IMR-90 (cell line): ENCODE data around the gene PHB1. TPM values are rescaled to one million over a fixed set of nuclear protein-coding genes. Genes with fewer than 3 reads are reported as not detected.

ENCODE experiments used
- ATAC-seq: fragments of 200-7000 bp; cut with Tn5 transposase; 2 replicates; pipeline ENCODE4 v1.9.1; 2020; ENCODE audit warnings: low read depth, mild to moderate bottlenecking, moderate library complexity
- BruUV-seq: library from RNA; stranded (reverse); fragments of 400-500 nt; replicated peaks from 2 replicates; lab custom pipeline; 2021; lab: Mats Ljungman, UMichigan
- CTCF ChIA-PET: fragments of 300-600 bp; formaldehyde crosslinking; extraction: SDS; loops from one replicate; lab custom pipeline; 2021; ENCODE audit warnings: antibody characterized with exemption; lab: Yijun Ruan, JAX
- POLR2A ChIA-PET: fragments of 300-600 bp; sonication (Branson Sonifier 250); formaldehyde crosslinking; loops from one replicate; lab custom pipeline; 2022; ENCODE audit warnings: antibody characterized with exemption; ENCODE audit not compliant: unreplicated experiment; lab: Charles Lee
- DNase-seq: peaks from one replicate; pipeline ENCODE4 v3.0.0; 2013
- H2AFZ ChIP-seq: replicated peaks from 2 replicates; pipeline ENCODE3; 2013; ENCODE audit warnings: low read length, mild to moderate bottlenecking; ENCODE audit not compliant: poor library complexity
- H2AK5ac ChIP-seq: 2 replicates; pipeline ENCODE4 v1.6.1; 2013; ENCODE audit warnings: low read depth, low read length, inconsistent platforms
- H2AK9ac ChIP-seq: replicated peaks from 2 replicates; pipeline ENCODE3; 2013; ENCODE audit warnings: mild to moderate bottlenecking, low read depth, low read length, moderate library complexity; ENCODE audit not compliant: poor library complexity
- H2BK120ac ChIP-seq: 2 replicates; pipeline ENCODE4 v1.6.1; 2013; ENCODE audit warnings: low read depth, low read length, inconsistent platforms
- H2BK15ac ChIP-seq: 3 replicates; pipeline ENCODE4 v1.6.1; 2013; ENCODE audit warnings: low read depth, low read length, inconsistent platforms
- H2BK20ac ChIP-seq: 2 replicates; pipeline ENCODE4 v1.6.1; 2013; ENCODE audit warnings: low read depth, mild to moderate bottlenecking, inconsistent platforms, low read length, moderate library complexity
- H2BK5ac ChIP-seq: 2 replicates; pipeline ENCODE4 v1.6.1; 2013; ENCODE audit warnings: mild to moderate bottlenecking, low read depth, low read length, inconsistent platforms; ENCODE audit not compliant: poor library complexity, severe bottlenecking
- H3K14ac ChIP-seq: replicated peaks from 2 replicates; pipeline ENCODE4 v1.6.1; 2013; ENCODE audit warnings: low read depth, low read length, inconsistent platforms
- H3K18ac ChIP-seq: 2 replicates; pipeline ENCODE4 v1.6.1; 2013; ENCODE audit warnings: low read depth, low read length, control low read depth
- H3K23ac ChIP-seq: 2 replicates; pipeline ENCODE4 v1.6.1; 2013; ENCODE audit warnings: low read depth, low read length, inconsistent platforms
- H3K27ac ChIP-seq: 2 replicates; pipeline ENCODE4 v1.5.1; 2013; ENCODE audit warnings: mild to moderate bottlenecking, control low read depth, low read length; ENCODE audit not compliant: insufficient read depth
- H3K27me3 ChIP-seq: 2 replicates; pipeline ENCODE4 v1.6.1; 2013; ENCODE audit warnings: low read length; ENCODE audit not compliant: control insufficient read depth, insufficient read depth
- H3K36me3 ChIP-seq: 2 replicates; pipeline ENCODE4 v1.6.1; 2013; ENCODE audit warnings: low read length, mixed read lengths; ENCODE audit not compliant: control insufficient read depth, insufficient read depth
- H3K4ac ChIP-seq: 2 replicates; pipeline ENCODE4 v1.6.1; 2013; ENCODE audit warnings: low read depth, low read length, inconsistent platforms
- H3K4me1 ChIP-seq: 2 replicates; pipeline ENCODE4 v1.6.1; 2013; ENCODE audit warnings: low read length, mixed read lengths; ENCODE audit not compliant: control insufficient read depth, insufficient read depth
- H3K4me2 ChIP-seq: 2 replicates; pipeline ENCODE4 v1.6.1; 2013; ENCODE audit warnings: low read depth, mild to moderate bottlenecking, control low read depth, low read length, moderate library complexity
- H3K4me3 ChIP-seq: 2 replicates; pipeline ENCODE4 v1.5.1; 2013; ENCODE audit warnings: low read depth, mild to moderate bottlenecking, control low read depth, low read length, moderate library complexity; ENCODE audit not compliant: insufficient read depth
- H3K56ac ChIP-seq: 2 replicates; pipeline ENCODE4 v1.6.1; 2013; ENCODE audit warnings: low read length, inconsistent platforms; ENCODE audit not compliant: insufficient read depth; ENCODE audit errors: extremely low read depth
- H3K79me1 ChIP-seq, 2 experiments: 2 replicates each; pipeline ENCODE4 v1.6.1; 2013; ENCODE audit warnings: low read length in 2 of 2, inconsistent platforms in 1 of 2, low read depth in 1 of 2
- H3K9ac ChIP-seq: 2 replicates; pipeline ENCODE4 v1.6.1; 2013; ENCODE audit warnings: low read depth, low read length, control low read depth
- H3K9me1 ChIP-seq: 2 replicates; pipeline ENCODE4 v1.6.1; 2013; ENCODE audit warnings: low read length, inconsistent platforms; ENCODE audit not compliant: insufficient read depth
- H3K9me3 ChIP-seq: 2 replicates; pipeline ENCODE4 v1.6.1; 2013; ENCODE audit warnings: low read length; ENCODE audit not compliant: control insufficient read depth, insufficient read depth
- H4K20me1 ChIP-seq: 2 replicates; pipeline ENCODE4 v1.6.1; 2013; ENCODE audit warnings: low read length, inconsistent platforms; ENCODE audit not compliant: insufficient read depth
- H4K5ac ChIP-seq: 2 replicates; pipeline ENCODE4 v1.6.1; 2013; ENCODE audit warnings: mild to moderate bottlenecking, low read depth, low read length, control low read depth
- H4K8ac ChIP-seq, 2 experiments: 2 replicates each; pipeline ENCODE4 v1.6.1; 2013; ENCODE audit warnings: low read depth in 2 of 2, low read length in 2 of 2, control low read depth in 1 of 2, inconsistent platforms in 1 of 2
- H4K91ac ChIP-seq: 2 replicates; pipeline ENCODE4 v1.6.1; 2013; ENCODE audit warnings: low read depth, low read length, inconsistent platforms; ENCODE audit not compliant: insufficient read depth
- BHLHE40 ChIP-seq: fragments of 150-350 bp; IDR thresholded peaks from 2 replicates; pipeline ENCODE4 v1.6.1; 2016; ENCODE audit warnings: mild to moderate bottlenecking, low read depth, low read length
- CEBPB ChIP-seq: IDR thresholded peaks from 2 replicates; pipeline ENCODE4 v1.6.1; 2012; ENCODE audit warnings: low read depth, low read length, improper control_type of control experiment
- CHD1 ChIP-seq: IDR thresholded peaks from 2 replicates; pipeline ENCODE4 v1.6.1; 2012; ENCODE audit warnings: low read depth, low read length, improper control_type of control experiment
- CTCF ChIP-seq: conservative IDR thresholded peaks from 2 replicates; pipeline ENCODE4 v1.5.1; 2012; ENCODE audit warnings: mild to moderate bottlenecking, low read depth, low read length, improper control_type of control experiment
- ELK1 ChIP-seq: fragments of 150-350 bp; IDR thresholded peaks from 2 replicates; pipeline ENCODE4 v1.6.1; 2016; ENCODE audit warnings: low read depth, mild to moderate bottlenecking, low read length, moderate library complexity, borderline replicate concordance
- FOS ChIP-seq: fragments of 150-350 bp; IDR thresholded peaks from 2 replicates; pipeline ENCODE4 v1.6.1; 2016; ENCODE audit warnings: low read depth, low read length
- MAFK ChIP-seq: IDR thresholded peaks from 2 replicates; pipeline ENCODE4 v1.6.1; 2012; ENCODE audit warnings: low read depth, low read length, improper control_type of control experiment
- MAZ ChIP-seq: IDR thresholded peaks from 2 replicates; pipeline ENCODE4 v1.6.1; 2012; ENCODE audit warnings: low read depth, mild to moderate bottlenecking, low read length, improper control_type of control experiment, moderate library complexity, borderline replicate concordance
- MXI1 ChIP-seq: IDR thresholded peaks from 2 replicates; pipeline ENCODE4 v1.6.1; 2012; ENCODE audit warnings: low read depth, mild to moderate bottlenecking, low read length, moderate library complexity, borderline replicate concordance
- NFE2L2 ChIP-seq: fragments of 150-350 bp; IDR thresholded peaks from 2 replicates; pipeline ENCODE4 v1.6.1; 2016; ENCODE audit warnings: low read depth, mild to moderate bottlenecking, low read length
- POLR2A ChIP-seq: IDR thresholded peaks from 2 replicates; pipeline ENCODE4 v1.6.1; 2012; ENCODE audit warnings: mild to moderate bottlenecking, low read depth, low read length
- RAD21 ChIP-seq: IDR thresholded peaks from 2 replicates; pipeline ENCODE4 v1.6.1; 2012; ENCODE audit warnings: low read length, improper control_type of control experiment
- RCOR1 ChIP-seq: IDR thresholded peaks from 2 replicates; pipeline ENCODE4 v1.6.1; 2012; ENCODE audit warnings: mild to moderate bottlenecking, low read length, improper control_type of control experiment; ENCODE audit not compliant: insufficient replicate concordance
- RFX5 ChIP-seq: IDR thresholded peaks from 2 replicates; pipeline ENCODE4 v1.8.0; 2012; ENCODE audit warnings: low read depth, mild to moderate bottlenecking, low read length, moderate library complexity
- SMC3 ChIP-seq: fragments of 150-350 bp; IDR thresholded peaks from 2 replicates; pipeline ENCODE4 v1.6.1; 2016; ENCODE audit warnings: low read depth, mild to moderate bottlenecking, antibody characterized with exemption, low read length, moderate library complexity
- WGBS, 2 experiments: methylation state at CpG; one replicate each; pipeline versions ENCODE4 v1.1.5 to v1.1.7; 2013; ENCODE audit warnings: missing lambda C conversion rate in 2 of 2; ENCODE audit not compliant: insufficient read length in 1 of 2; ENCODE audit errors: extremely low coverage in 2 of 2; 5-methylcytosine and 5-hydroxymethylcytosine counted together
- dilution Hi-C: fragments of 300-500 bp; cut with HindIII; formaldehyde crosslinking; loops from one replicate; pipeline ENCODE4 v1.14.3; 2018; ENCODE audit warnings: low sequenced_read_pairs; ENCODE audit not compliant: unreplicated experiment
- in situ Hi-C: fragments of 300-500 bp; cut with MboI; formaldehyde crosslinking; loops from 3 replicates; pipeline ENCODE4 v1.14.3; 2019; ENCODE audit warnings: low sequenced_read_pairs, inconsistent platforms, mixed read lengths
- intact Hi-C: fragments of 100-400 bp; cut with micrococcal nuclease; formaldehyde crosslinking; loops from 2 replicates; pipeline ENCODE4 v1.10.0; 2022
- polyA plus RNA-seq, 3 experiments: library from polyadenylated mRNA; depleted of rRNA; stranded (reverse); fragments of >200 nt; gene quantifications; 2 replicates each; pipeline ENCODE4 v1.2.3, GENCODE V29; 2012; ENCODE audit warnings: low replicate concordance in 1 of 3
- total RNA-seq: library from RNA; depleted of rRNA; stranded (reverse); fragments of >200 nt; gene quantifications from 2 replicates; pipeline ENCODE4 v1.2.3, GENCODE V29; 2012

The PHB1 gene
- total and polyA plus RNA-seq, 2 of the 4 experiments (the other 2 are of a cell fraction), result 283 to 294 TPM

- CTCF ChIA-PET, result no interaction called here
Observed at GRCh38 chr17:49459401-49459984, 44.8 kb upstream of the PHB1 start.

More at GRCh38 chr17:49459401-49459984, 44.8 kb upstream of the PHB1 start:
- Histone ChIP-seq H4K5ac (no peak overlapping the region), H4K20me1 (no peaks in the 10 kb centered on the region), H4K8ac (no peak overlapping the region), H3K36me3 (no peaks in the 10 kb centered on the region), H3K4me1 (peaks cover 4% of the 10 kb centered on the region; the same call in 1 of the 2 replicates), H4K91ac (no peak overlapping the region), H2AK9ac (no peak overlapping the region), H3K56ac (no peak overlapping the region), H3K4me3 (no peak overlapping the region), H2BK20ac (no peak overlapping the region), H3K9me1 (no peaks in the 10 kb centered on the region; the same call in 1 of the 2 replicates), H3K23ac (no peak overlapping the region), H3K14ac (no peak overlapping the region), H2BK15ac (no peak overlapping the region), H2AFZ (no peak overlapping the region), H3K9ac (no peak overlapping the region), H3K4ac (no peak overlapping the region), H2BK5ac (no peak overlapping the region), H3K9me3 (peaks cover 10% of the 10 kb centered on the region), H3K4me2 (no peak overlapping the region), H2BK120ac (no peak overlapping the region), H3K27me3 (peaks cover 61% of the 10 kb centered on the region), H3K18ac (no peak overlapping the region), H3K27ac (no peak overlapping the region), H2AK5ac (no peak overlapping the region), H3K79me1 (no peaks in the 10 kb centered on the region)
- intact Hi-C loops (no loop called here), dilution Hi-C loops (no loop called here), in situ Hi-C loops (no loop called here)
- no TSS peak for BruUV-seq
- TF ChIP-seq CEBPB (no peak), SMC3 (no peak), MXI1 (no peak), MAZ (no peak), RAD21 (no peak), RCOR1 (no peak), CHD1 (no peak), BHLHE40 (no peak), RFX5 (no peak), MAFK (no peak), NFE2L2 (no peak), FOS (no peak), CTCF (no peak), POLR2A (no peak), ELK1 (no peak)
- DNase-seq (no peak), ATAC-seq (no peak)
- POLR2A ChIA-PET, result no interaction called here
- WGBS, 2 experiments, result 0% methylated on average over 1 of the region's 7 CpGs; no CpG with 5 or more reads in 1 of the 2 experiments
